HepG2 (cell line): ENCODE data around the gene ARPC1B. TPM values are rescaled to one million over a fixed set of nuclear protein-coding genes. Genes with fewer than 3 reads are reported as not detected.

Source experiments
- ATAC-seq: fragments of 200-7000 bp; cut with Tn5 transposase; 3 replicates; pipeline ENCODE4 v1.9.1; 2020; ENCODE audit warnings: mild to moderate bottlenecking, moderate library complexity
- BruUV-seq: library from RNA; stranded (reverse); fragments of 400-500 nt; replicated peaks from 2 replicates; lab custom pipeline; 2021; lab: Mats Ljungman, UMichigan
- CTCF ChIA-PET: fragments of 300-600 bp; formaldehyde crosslinking; extraction: SDS; loops from one replicate; lab custom pipeline; 2021; ENCODE audit warnings: low total read pairs, inconsistent platforms, low intra/inter-chr PET ratio; lab: Yijun Ruan, JAX
- POLR2A ChIA-PET: fragments of 350-600 bp; sonication (Branson Sonifier 250); formaldehyde crosslinking; loops from one replicate; lab custom pipeline; 2020; ENCODE audit warnings: antibody characterized with exemption, inconsistent platforms; lab: Yijun Ruan, JAX
- DNase-seq: peaks from one replicate; pipeline ENCODE4 v3.0.0-alpha.2; 2015; ENCODE audit warnings: low spot score
- FAIRE-seq: peaks from 3 replicates; lab custom pipeline; 2011; peaks lifted over from hg19 to GRCh38; lab: Jason Lieb, UNC
- H2AFZ ChIP-seq: one replicate; pipeline ENCODE4 v1.6.1; 2011; ENCODE audit warnings: low read length, inconsistent platforms
- H3K27ac ChIP-seq: fragments of 300-600 bp; 3 replicates; pipeline ENCODE4 v1.8.0; 2011; ENCODE audit warnings: mixed run types, mild to moderate bottlenecking, mixed read lengths, low read length, inconsistent platforms; ENCODE audit not compliant: insufficient read depth; ENCODE audit errors: extremely low read length
- H3K27me3 ChIP-seq, 2 experiments: fragments of 200-600 bp in 1 of 2; 2 replicates in 1 of 2; 3 replicates in 1 of 2; pipeline versions ENCODE4 v1.6.0 to v1.8.0; 2011; ENCODE audit warnings: low read length in 2 of 2, mild to moderate bottlenecking in 2 of 2, moderate library complexity in 2 of 2, inconsistent platforms in 1 of 2; ENCODE audit not compliant: insufficient read depth in 2 of 2, control insufficient read depth in 1 of 2
- H3K36me3 ChIP-seq, 2 experiments: fragments of 200-600 bp in 1 of 2; replicated peaks in 1 of 2; 2 replicates in 1 of 2; 3 replicates in 1 of 2; pipeline versions ENCODE4 v1.5.1 to v1.8.0; 2011; ENCODE audit warnings: low read length in 2 of 2, inconsistent platforms in 1 of 2; ENCODE audit not compliant: insufficient read depth in 2 of 2, control insufficient read depth in 1 of 2
- H3K4me1 ChIP-seq: 2 replicates; pipeline ENCODE4 v1.5.1; 2012; ENCODE audit warnings: low read length, inconsistent platforms; ENCODE audit not compliant: insufficient read depth
- H3K4me2 ChIP-seq: 2 replicates; pipeline ENCODE4 v1.6.0; 2011; ENCODE audit warnings: low read depth, low read length, inconsistent platforms
- H3K4me3 ChIP-seq, 3 experiments: fragments of 200-600 bp in 1 of 3; sonication (generic), shearing (Covaris generic) in 1 of 3; replicated peaks in 1 of 3; 2 replicates each; pipeline ENCODE4 v1.5.1; 2011 to 2016; ENCODE audit warnings: low read length in 3 of 3, inconsistent platforms in 2 of 3, low read depth in 2 of 3, mild to moderate bottlenecking in 2 of 3, control low read depth in 1 of 3, mixed read lengths in 1 of 3; ENCODE audit not compliant: insufficient read depth in 1 of 3
- H3K79me2 ChIP-seq: one replicate; pipeline ENCODE4 v1.6.1; 2011; ENCODE audit warnings: low read length, inconsistent platforms; ENCODE audit not compliant: insufficient read depth
- H3K9ac ChIP-seq: 2 replicates; pipeline ENCODE4 v1.6.0; 2011; ENCODE audit warnings: mild to moderate bottlenecking, low read depth, low read length, inconsistent platforms; ENCODE audit not compliant: insufficient read depth
- H3K9me3 ChIP-seq: 2 replicates; pipeline ENCODE4 v1.5.1; 2012; ENCODE audit warnings: mild to moderate bottlenecking, low read length
- H4K20me1 ChIP-seq: 2 replicates; pipeline ENCODE4 v1.6.0; 2011; ENCODE audit warnings: inconsistent platforms, mild to moderate bottlenecking, low read length, moderate library complexity; ENCODE audit not compliant: insufficient read depth
- BCL6 ChIP-seq: IDR thresholded peaks from 2 replicates; pipeline ENCODE4 v1.6.1; 2016; ENCODE audit warnings: missing genetic modification reagents, missing compliant biosample characterization
- CEBPB ChIP-seq: IDR thresholded peaks from 2 replicates; pipeline ENCODE4 v1.6.1; 2011; ENCODE audit warnings: low read depth, low read length, improper control_type of control experiment, borderline replicate concordance
- GRHL1 ChIP-seq: sonication (generic); formaldehyde crosslinking; conservative IDR thresholded peaks from 2 replicates; pipeline ENCODE4 v1.8.0; 2022; ENCODE audit warnings: missing genetic modification reagents
- MBD4 ChIP-seq: IDR thresholded peaks from 2 replicates; pipeline ENCODE4 v1.6.1; 2012; ENCODE audit warnings: low read length, inconsistent platforms, borderline replicate concordance
- NFKBIZ ChIP-seq: IDR thresholded peaks from 2 replicates; pipeline ENCODE4 v1.6.1; 2018; ENCODE audit warnings: missing genetic modification reagents, missing compliant biosample characterization
- PLRG1 ChIP-seq: fragments of 450-650 bp; conservative IDR thresholded peaks from 2 replicates; pipeline ENCODE4 v1.6.1; 2016
- RAD51 ChIP-seq: fragments of 450-650 bp; IDR thresholded peaks from 2 replicates; pipeline ENCODE4 v1.6.1; 2016; ENCODE audit warnings: borderline replicate concordance
- ZFYVE20 ChIP-seq: sonication (generic); formaldehyde crosslinking; IDR thresholded peaks from 2 replicates; pipeline ENCODE4 v1.8.0; 2023; ENCODE audit warnings: low read depth, mild to moderate bottlenecking, moderate library complexity, missing genetic modification reagents, borderline replicate concordance
- ZNF33B ChIP-seq: sonication (generic); formaldehyde crosslinking; IDR thresholded peaks from 2 replicates; pipeline ENCODE4 v1.5.1; 2020; ENCODE audit warnings: mild to moderate bottlenecking, missing genetic modification reagents
- ZNF431 ChIP-seq: sonication (generic); formaldehyde crosslinking; IDR thresholded peaks from 2 replicates; pipeline ENCODE4 v1.9.0; 2022; ENCODE audit warnings: missing genetic modification reagents, low read depth, mild to moderate bottlenecking, borderline replicate concordance
- ZNF687 ChIP-seq: sonication (generic); formaldehyde crosslinking; IDR thresholded peaks from 2 replicates; pipeline ENCODE4 v1.5.1; 2020; ENCODE audit warnings: mild to moderate bottlenecking, missing genetic modification reagents, moderate library complexity
- WGBS: methylation state at CpG from one replicate; pipeline ENCODE4 v1.1.6; 2017; ENCODE audit warnings: low lambda C conversion rate; 5-methylcytosine and 5-hydroxymethylcytosine counted together
- in situ Hi-C: cut with HindIII; loops from 2 replicates; pipeline ENCODE4 v1.10.0; 2017; ENCODE audit warnings: low pct_unique_long_range_greater_than_20kb; ENCODE audit not compliant: extremely low pct_ligation_motif_present
- intact Hi-C: fragments of 100-400 bp; cut with micrococcal nuclease; formaldehyde crosslinking; loops from one replicate; pipeline ENCODE4 v1.10.0; 2022; ENCODE audit not compliant: unreplicated experiment
- polyA plus RNA-seq, 8 experiments: library from polyadenylated mRNA; depleted of rRNA in 3 of 8; stranded (reverse) in 7 of 8; unstranded in 1 of 8; fragments of >200 nt; fragmentation: Illumina TruSeq in 4 of 8; extraction: Trizol in 4 of 8; gene quantifications; 2 replicates each; pipeline versions ENCODE4 v1.2.1 to v1.2.3, GENCODE V29; 2011 to 2016; ENCODE audit warnings: low read depth in 4 of 8, missing spikeins in 1 of 8, mixed read lengths in 1 of 8; ENCODE audit not compliant: insufficient read depth in 1 of 8
- total RNA-seq, 5 experiments: library from RNA; depleted of rRNA; stranded (reverse); fragments of >200 nt; fragmentation: Illumina TruSeq; extraction: Trizol; gene quantifications; 2 replicates each; pipeline ENCODE4 v1.2.3, GENCODE V29; 2016; ENCODE audit warnings: low read depth in 1 of 5
- TF ChIP-seq, protein P1 (sequence below): sonication (generic); formaldehyde crosslinking; IDR thresholded peaks from 2 replicates; pipeline ENCODE4 v1.4.0; 2020; ENCODE audit warnings: missing genetic modification reagents
- TF ChIP-seq, protein P2 (sequence below), 2 experiments: fragments of 450-650 bp in 1 of 2; sonication (generic) in 1 of 2; formaldehyde crosslinking; IDR thresholded peaks; 2 replicates each; pipeline versions ENCODE4 v1.5.0 to v1.8.0; 2020 to 2022; ENCODE audit warnings: mild to moderate bottlenecking in 1 of 2, missing genetic modification reagents in 1 of 2

The ARPC1B gene
- total and polyA plus RNA-seq, 2 of the 13 experiments (the other 11 are each of a cell fraction or from before 2014, with no cell fraction given) = 72.9 to 89.1 TPM

GRCh38 chr7:99384523-99384922, 10.0 kb downstream of the ARPC1B start:
- ChIA-PET POLR2A (no interaction called here), CTCF (no interaction called here)
- DNase-seq (no peak), FAIRE-seq (no peak), ATAC-seq (no peak)
- H3K27ac ChIP-seq = no peak overlapping the region
- peaks cover 30% of the 10 kb centered on the region for H3K4me1 ChIP-seq
- WGBS = 97% methylated on average over 3 of the region's 4 CpGs
- H4K20me1 ChIP-seq = peaks cover 8% of the 10 kb centered on the region; the same call in 1 of the 2 replicates
- no peaks in the 10 kb centered on the region for H3K9me3 ChIP-seq
- peaks cover 6 to 23% of the 10 kb centered on the region in 2 experiments for H3K36me3 ChIP-seq
- intact Hi-C loops (no loop called here), in situ Hi-C loops (no loop called here)
- peaks cover 16% of the 10 kb centered on the region for H3K79me2 ChIP-seq
- no TSS peak for BruUV-seq
- H3K9ac ChIP-seq = no peak overlapping the region
- H3K27me3 ChIP-seq = no peaks in the 10 kb centered on the region
- no peak overlapping the region for H2AFZ ChIP-seq
- no peak overlapping the region for H3K4me2 ChIP-seq
- TF ChIP-seq BCL6 (CRISPR knock-in tag) = no peak
- TF ChIP-seq, protein P1, sequence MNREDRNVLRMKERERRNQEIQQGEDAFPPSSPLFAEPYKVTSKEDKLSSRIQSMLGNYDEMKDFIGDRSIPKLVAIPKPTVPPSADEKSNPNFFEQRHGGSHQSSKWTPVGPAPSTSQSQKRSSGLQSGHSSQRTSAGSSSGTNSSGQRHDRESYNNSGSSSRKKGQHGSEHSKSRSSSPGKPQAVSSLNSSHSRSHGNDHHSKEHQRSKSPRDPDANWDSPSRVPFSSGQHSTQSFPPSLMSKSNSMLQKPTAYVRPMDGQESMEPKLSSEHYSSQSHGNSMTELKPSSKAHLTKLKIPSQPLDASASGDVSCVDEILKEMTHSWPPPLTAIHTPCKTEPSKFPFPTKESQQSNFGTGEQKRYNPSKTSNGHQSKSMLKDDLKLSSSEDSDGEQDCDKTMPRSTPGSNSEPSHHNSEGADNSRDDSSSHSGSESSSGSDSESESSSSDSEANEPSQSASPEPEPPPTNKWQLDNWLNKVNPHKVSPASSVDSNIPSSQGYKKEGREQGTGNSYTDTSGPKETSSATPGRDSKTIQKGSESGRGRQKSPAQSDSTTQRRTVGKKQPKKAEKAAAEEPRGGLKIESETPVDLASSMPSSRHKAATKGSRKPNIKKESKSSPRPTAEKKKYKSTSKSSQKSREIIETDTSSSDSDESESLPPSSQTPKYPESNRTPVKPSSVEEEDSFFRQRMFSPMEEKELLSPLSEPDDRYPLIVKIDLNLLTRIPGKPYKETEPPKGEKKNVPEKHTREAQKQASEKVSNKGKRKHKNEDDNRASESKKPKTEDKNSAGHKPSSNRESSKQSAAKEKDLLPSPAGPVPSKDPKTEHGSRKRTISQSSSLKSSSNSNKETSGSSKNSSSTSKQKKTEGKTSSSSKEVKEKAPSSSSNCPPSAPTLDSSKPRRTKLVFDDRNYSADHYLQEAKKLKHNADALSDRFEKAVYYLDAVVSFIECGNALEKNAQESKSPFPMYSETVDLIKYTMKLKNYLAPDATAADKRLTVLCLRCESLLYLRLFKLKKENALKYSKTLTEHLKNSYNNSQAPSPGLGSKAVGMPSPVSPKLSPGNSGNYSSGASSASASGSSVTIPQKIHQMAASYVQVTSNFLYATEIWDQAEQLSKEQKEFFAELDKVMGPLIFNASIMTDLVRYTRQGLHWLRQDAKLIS (CRISPR knock-in tag) = no peak
- no peak for TF ChIP-seq RAD51
- no peak for TF ChIP-seq ZNF687 (CRISPR knock-in tag)
- no peak for TF ChIP-seq NFKBIZ
- no peak for TF ChIP-seq ZNF33B
- TF ChIP-seq ZFYVE20 (CRISPR knock-in tag) = no peak
- TF ChIP-seq ZNF431 (CRISPR knock-in tag) = no peak
- TF ChIP-seq PLRG1 = no peak
- TF ChIP-seq MBD4 = no peak
- no peak for TF ChIP-seq CEBPB
- TF ChIP-seq GRHL1 (CRISPR knock-in tag) = no peak
- TF ChIP-seq, protein P2, sequence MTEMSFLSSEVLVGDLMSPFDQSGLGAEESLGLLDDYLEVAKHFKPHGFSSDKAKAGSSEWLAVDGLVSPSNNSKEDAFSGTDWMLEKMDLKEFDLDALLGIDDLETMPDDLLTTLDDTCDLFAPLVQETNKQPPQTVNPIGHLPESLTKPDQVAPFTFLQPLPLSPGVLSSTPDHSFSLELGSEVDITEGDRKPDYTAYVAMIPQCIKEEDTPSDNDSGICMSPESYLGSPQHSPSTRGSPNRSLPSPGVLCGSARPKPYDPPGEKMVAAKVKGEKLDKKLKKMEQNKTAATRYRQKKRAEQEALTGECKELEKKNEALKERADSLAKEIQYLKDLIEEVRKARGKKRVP (CRISPR knock-in tag; IDR thresholded peaks at IDR 0.05) = no peak
- no peak overlapping the region for H3K4me3 ChIP-seq
